GM19239 (cell line): ENCODE measurements around the gene CAPN10.
A peak's percentile ranks its signal among the peaks of the same experiment; 100 is the strongest.

Source experiments
- DNase-seq: peaks from one replicate; pipeline ENCODE4 v3.0.0; 2011; ENCODE audit warnings: low spot score; ENCODE audit not compliant: insufficient read length
- FAIRE-seq: peaks from 2 replicates; lab custom pipeline; 2011; peaks lifted over from hg19 to GRCh38; lab: Jason Lieb, UNC

CAPN10 gene

GRCh38 chr2:240586919-240587800 is 626 bp downstream of the CAPN10 start:
- FAIRE-seq: peak; percentile 61
- DNase-seq: no peak

- DNase-seq (no peak), FAIRE-seq (no peak)
Observed at GRCh38 chr2:240588006-240588655, 1.6 kb downstream of the CAPN10 start.

GRCh38 chr2:240588669-240589068 is 2.1 kb downstream of the CAPN10 start:
- FAIRE-seq (no peak), DNase-seq (no peak)

DNA sequence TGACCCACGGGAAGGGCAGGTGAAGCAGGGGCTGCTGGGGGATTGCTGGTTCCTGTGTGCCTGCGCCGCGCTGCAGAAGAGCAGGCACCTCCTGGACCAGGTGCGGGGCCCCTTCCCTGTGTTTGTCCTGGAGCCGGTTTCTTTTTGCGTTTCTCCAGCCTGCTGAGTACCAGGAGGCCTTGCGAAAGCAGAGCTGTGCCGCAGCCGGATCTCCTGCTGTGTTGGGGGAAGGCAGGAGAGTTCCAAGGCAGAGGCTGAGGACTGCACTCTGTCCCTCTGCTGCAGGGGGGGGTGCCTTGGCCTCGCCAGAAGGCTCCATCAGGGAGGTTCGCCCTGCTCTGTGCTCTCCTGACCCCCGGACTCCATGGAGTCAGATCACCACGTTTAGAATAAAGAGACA is 2.8 kb downstream of the CAPN10 start:
- DNase-seq: no peak
- FAIRE-seq: no peak

DNA sequence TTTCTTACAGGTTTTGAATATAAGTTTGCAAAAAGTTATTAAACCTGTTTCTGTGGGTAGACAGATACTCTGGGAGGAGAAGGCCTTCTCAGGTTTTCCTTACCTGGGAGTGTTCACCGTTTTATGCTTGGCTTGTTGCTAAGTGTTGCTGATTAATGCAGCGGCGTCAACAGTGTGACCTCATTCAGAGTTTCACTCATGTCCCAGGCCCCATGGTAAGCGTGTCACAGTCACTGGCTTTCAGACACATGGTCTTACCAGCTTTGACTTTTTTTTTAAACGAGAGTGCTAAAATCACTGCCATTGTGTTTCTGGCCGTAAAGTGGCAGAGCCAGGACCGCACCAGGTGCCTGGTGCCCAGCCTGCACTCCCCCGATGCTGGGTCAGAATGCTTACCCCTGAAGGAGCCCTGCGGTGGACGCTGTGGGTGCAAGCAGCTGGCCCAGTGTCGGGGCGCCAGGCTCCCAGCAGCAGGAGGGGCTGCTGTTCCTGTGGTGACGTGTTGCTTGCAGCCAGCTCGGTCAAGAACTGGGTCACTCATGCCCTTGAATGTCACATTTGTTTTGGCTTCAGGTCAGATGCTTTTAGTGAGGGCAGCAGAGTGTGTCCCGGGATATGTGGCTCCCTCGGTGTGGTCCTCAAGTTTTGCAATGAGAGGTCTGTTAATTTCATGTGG is 3.5 kb downstream of the CAPN10 start:
- DNase-seq: no peak
- no peak for FAIRE-seq

DNA sequence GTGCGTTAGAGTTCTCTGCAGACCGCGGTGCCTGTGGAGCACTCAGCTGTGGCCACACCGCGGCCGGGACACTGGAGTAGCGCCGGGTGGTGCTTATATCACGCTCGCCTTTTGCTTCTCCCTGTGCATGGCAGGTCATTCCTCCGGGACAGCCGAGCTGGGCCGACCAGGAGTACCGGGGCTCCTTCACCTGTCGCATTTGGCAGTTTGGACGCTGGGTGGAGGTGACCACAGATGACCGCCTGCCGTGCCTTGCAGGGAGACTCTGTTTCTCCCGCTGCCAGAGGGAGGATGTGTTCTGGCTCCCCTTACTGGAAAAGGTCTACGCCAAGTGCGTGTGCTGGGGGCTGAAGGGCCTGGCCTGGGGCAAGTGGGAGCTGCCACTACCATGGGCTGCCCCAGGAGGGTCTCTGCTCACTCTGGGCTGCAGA is 4.2 kb downstream of the CAPN10 start:
- FAIRE-seq (no peak), DNase-seq (no peak)

DNA sequence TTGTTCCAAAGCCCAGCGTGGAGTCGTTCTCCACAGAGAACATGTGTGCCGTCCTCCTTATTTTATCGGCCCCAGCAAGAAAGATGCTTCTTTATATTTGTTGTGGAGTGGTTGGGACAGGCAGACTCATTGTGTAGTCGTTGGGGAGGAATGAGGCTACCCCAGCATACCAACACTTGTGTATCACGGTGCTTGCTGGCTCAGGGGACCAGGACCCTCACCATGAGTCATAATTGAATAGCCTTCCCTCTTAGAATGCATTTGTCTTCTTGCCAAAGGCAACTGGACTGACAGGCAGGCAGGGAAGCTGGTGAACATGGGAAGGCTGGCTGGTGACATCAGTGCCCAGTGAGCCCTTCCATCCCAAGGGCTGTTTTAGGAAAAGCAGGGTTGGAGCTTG is 4.7 kb downstream of the CAPN10 start:
- FAIRE-seq: no peak
- no peak for DNase-seq

DNA sequence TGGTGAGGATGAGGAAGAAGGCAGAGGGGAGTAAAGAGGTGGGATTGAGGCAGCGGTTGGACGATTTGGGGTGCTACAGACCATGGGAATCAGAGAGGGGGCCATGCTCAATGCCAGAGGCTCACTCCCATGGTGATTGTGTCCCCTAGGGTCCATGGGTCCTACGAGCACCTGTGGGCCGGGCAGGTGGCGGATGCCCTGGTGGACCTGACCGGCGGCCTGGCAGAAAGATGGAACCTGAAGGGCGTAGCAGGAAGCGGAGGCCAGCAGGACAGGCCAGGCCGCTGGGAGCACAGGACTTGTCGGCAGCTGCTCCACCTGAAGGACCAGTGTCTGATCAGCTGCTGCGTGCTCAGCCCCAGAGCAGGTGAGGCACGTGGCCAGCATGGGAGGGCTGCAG is 5.2 kb downstream of the CAPN10 start:
- no peak for DNase-seq
- no peak for FAIRE-seq

GRCh38 chr2:240593026-240593702 is 6.6 kb downstream of the CAPN10 start:
- no peak for FAIRE-seq
- DNase-seq: no peak

- FAIRE-seq (no peak), DNase-seq (no peak)
Observed at GRCh38 chr2:240593703-240594451, 7.3 kb downstream of the CAPN10 start.

- FAIRE-seq (no peak), DNase-seq (no peak)
Observed at GRCh38 chr2:240594511-240595380, 8.2 kb downstream of the CAPN10 start.

DNA sequence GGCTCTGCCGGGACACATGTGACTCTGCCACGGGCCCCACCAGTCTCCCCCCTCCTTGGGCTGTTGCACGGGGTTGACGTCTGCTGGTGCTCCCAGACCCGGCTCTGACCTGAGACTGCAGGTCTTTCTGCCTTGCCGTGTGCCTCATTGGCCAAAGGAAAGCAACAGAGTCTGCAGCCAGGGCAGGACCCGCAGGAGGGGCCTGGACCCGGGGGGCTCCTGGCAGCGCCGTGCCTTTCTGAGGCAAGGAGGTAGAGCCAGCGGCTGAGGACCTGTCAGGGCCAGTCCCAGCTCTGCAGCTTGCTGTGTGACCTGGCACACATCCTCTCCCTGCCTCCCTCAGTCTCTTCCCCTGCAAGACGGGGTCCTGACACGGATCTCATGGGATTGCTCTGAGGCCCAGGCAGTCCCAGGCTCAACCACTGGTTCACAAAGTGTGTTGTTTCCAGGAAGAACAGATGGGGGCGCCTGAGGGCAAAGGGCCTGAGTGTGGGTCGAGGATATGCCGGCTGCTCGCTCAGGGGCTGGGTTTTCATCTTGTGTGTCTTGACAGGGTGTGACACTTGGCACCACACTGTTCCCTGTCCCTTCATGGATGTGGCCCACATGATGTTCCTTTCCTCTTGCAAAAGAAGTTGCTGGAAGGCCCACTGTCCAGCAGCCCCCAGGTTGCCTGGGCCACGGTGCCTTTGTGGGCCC is 9.0 kb downstream of the CAPN10 start:
- no peak for DNase-seq
- no peak for FAIRE-seq

GRCh38 chr2:240596080-240596460 is 9.5 kb downstream of the CAPN10 start:
- DNase-seq (no peak), FAIRE-seq (no peak)

- FAIRE-seq (no peak), DNase-seq (no peak)
Observed at GRCh38 chr2:240596491-240596931, 10.0 kb downstream of the CAPN10 start.

DNA sequence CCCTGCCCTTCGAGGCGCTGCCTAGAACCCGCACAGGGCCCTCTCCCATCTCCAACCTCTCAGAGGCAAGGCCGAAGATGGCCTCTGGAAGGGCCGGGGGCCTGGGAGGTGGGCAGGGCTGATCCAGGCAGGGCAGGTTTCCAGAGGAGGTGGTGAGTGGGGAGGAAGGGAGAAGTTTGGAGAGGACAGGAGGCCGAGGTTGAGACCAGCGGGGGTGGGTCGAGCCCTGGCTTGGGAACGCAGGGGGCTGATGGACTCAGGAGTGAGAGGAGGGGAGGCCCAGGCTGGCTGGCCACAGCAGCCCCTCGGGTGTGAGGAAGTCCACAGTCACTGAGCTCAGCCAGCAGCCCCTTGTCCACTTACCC is 10.5 kb downstream of the CAPN10 start:
- no peak for FAIRE-seq

GRCh38 chr2:240597419-240598181 is 11.1 kb downstream of the CAPN10 start:
- DNase-seq (no peak), FAIRE-seq (no peak)

More for the DNA sequence above, 10.5 kb downstream of the CAPN10 start:
- DNase-seq: no peak

DNA sequence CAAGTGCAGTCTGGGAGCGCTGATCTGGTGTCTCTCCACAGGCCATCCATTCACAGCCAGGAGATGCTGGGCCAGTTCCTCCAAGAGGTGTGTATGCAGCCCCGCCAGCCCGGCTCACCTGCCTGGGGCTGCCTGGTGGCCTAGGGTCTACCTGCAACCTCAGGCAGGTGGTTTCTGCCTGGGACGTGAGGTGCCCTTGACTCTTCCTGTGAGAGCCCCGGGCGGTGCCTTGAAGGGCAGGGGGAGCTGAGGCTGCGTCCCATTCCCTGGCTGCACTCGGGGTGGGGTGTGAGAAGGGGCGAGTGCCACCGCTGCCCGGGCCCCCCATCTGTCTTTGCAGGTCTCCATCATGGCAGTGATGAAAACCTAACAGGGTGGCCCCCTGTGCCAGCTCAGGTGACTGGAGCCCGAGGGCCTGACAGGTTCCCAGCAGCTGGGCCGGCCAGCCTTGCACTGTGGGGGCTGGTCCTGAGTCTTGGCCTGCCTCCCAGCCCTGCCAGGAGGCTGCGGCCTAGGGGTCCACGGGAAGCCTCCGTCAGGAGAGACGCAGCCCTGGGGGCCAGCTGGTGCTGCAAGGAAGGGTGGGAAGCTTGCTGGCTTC is 11.9 kb downstream of the CAPN10 start:
- DNase-seq: no peak
- FAIRE-seq: no peak
